H1 (cell line): ENCODE results near the gene UPK1B. TPM values are rescaled to one million over a fixed set of nuclear protein-coding genes. Genes with fewer than 3 reads are reported as not detected.

Experiments used
- CTCF ChIA-PET: fragments of 300-600 bp; sonication (Branson Sonifier 250); formaldehyde crosslinking; loops from one replicate; lab custom pipeline; 2021; ENCODE audit not compliant: partially characterized antibody; lab: Charles Lee
- POLR2A ChIA-PET: fragments of 300-600 bp; sonication (Branson Sonifier 250); formaldehyde crosslinking; loops from one replicate; lab custom pipeline; 2021; ENCODE audit warnings: inconsistent platforms; ENCODE audit not compliant: partially characterized antibody; lab: Charles Lee
- DNase-seq, 2 experiments: peaks; one replicate each; pipeline versions ENCODE4 v3.0.0 to v3.0.0-alpha.2; 2010 to 2022; ENCODE audit warnings: low spot score in 2 of 2, low read depth in 1 of 2, mixed read lengths in 1 of 2
- FAIRE-seq: peaks from 2 replicates; lab custom pipeline; 2011; peaks lifted over from hg19 to GRCh38; lab: Jason Lieb, UNC
- H2AFZ ChIP-seq: 2 replicates; pipeline ENCODE4 v1.8.1; 2012; ENCODE audit warnings: low read length, inconsistent platforms
- H2AK5ac ChIP-seq: 2 replicates; pipeline ENCODE4 v1.6.1; 2013; ENCODE audit warnings: low read depth, low read length
- H2BK120ac ChIP-seq: replicated peaks from 2 replicates; pipeline ENCODE3; 2013; ENCODE audit warnings: low read depth, low read length, inconsistent platforms
- H2BK12ac ChIP-seq: 2 replicates; pipeline ENCODE4 v1.6.1; 2013; ENCODE audit warnings: low read depth, low read length
- H2BK15ac ChIP-seq: 2 replicates; pipeline ENCODE4 v1.6.1; 2013; ENCODE audit warnings: low read length
- H2BK20ac ChIP-seq: 2 replicates; pipeline ENCODE4 v1.6.1; 2013; ENCODE audit warnings: low read length
- H2BK5ac ChIP-seq: 2 replicates; pipeline ENCODE4 v1.6.1; 2013; ENCODE audit warnings: low read depth, low read length
- H3K14ac ChIP-seq: 2 replicates; pipeline ENCODE4 v1.6.1; 2013; ENCODE audit warnings: inconsistent platforms; ENCODE audit not compliant: insufficient read length
- H3K18ac ChIP-seq: 2 replicates; pipeline ENCODE4 v1.6.1; 2013; ENCODE audit warnings: low read length; ENCODE audit errors: extremely low read depth
- H3K23ac ChIP-seq: 2 replicates; pipeline ENCODE4 v1.6.1; 2013; ENCODE audit warnings: inconsistent platforms; ENCODE audit not compliant: insufficient read length
- H3K23me2 ChIP-seq: 2 replicates; pipeline ENCODE4 v1.6.1; 2013; ENCODE audit warnings: low read depth, low read length
- H3K27ac ChIP-seq: 2 replicates; pipeline ENCODE4 v1.6.1; 2011; ENCODE audit warnings: low read depth, low read length, inconsistent platforms
- H3K27me3 ChIP-seq, 4 experiments: replicated peaks in 1 of 4; 1 replicate in 1 of 4; 2 replicates in 3 of 4; pipeline versions ENCODE4 v1.6.1 to v1.8.1; 2011 to 2013; ENCODE audit warnings: low read length in 3 of 4, mild to moderate bottlenecking in 3 of 4, inconsistent platforms in 2 of 4, mixed read lengths in 2 of 4, moderate library complexity in 1 of 4; ENCODE audit not compliant: control insufficient read depth in 3 of 4, insufficient read depth in 3 of 4; ENCODE audit errors: extremely low read depth in 1 of 4
- H3K36me3 ChIP-seq, 4 experiments: 2 replicates each; pipeline versions ENCODE4 v1.6.1 to v1.8.1; 2011 to 2013; ENCODE audit warnings: mild to moderate bottlenecking in 4 of 4, low read length in 3 of 4, moderate library complexity in 2 of 4, control low read depth in 1 of 4, inconsistent platforms in 1 of 4; ENCODE audit not compliant: insufficient read depth in 4 of 4, control insufficient read depth in 2 of 4
- H3K4ac ChIP-seq: replicated peaks from 2 replicates; pipeline ENCODE3; 2013; ENCODE audit warnings: low read length, low read depth, mixed read lengths, inconsistent platforms; ENCODE audit not compliant: insufficient read length
- H3K4me1 ChIP-seq, 4 experiments: replicated peaks in 1 of 4; 1 replicate in 1 of 4; 2 replicates in 3 of 4; pipeline versions ENCODE4 v1.6.1 to v1.8.1; 2011 to 2013; ENCODE audit warnings: low read length in 3 of 4, inconsistent platforms in 2 of 4, mixed read lengths in 1 of 4; ENCODE audit not compliant: insufficient read depth in 4 of 4, control insufficient read depth in 3 of 4
- H3K4me2 ChIP-seq, 2 experiments: 2 replicates each; pipeline versions ENCODE4 v1.6.1 to v1.8.1; 2011 to 2013; ENCODE audit warnings: low read depth in 2 of 2, low read length in 2 of 2, control low read depth in 1 of 2, inconsistent platforms in 1 of 2, mild to moderate bottlenecking in 1 of 2; ENCODE audit not compliant: insufficient read depth in 1 of 2
- H3K4me3 ChIP-seq, 4 experiments: fragments of 200-600, 300-600 bp in 1 of 4; sonication (generic), shearing (Covaris generic), sonication (Bioruptor Twin) in 1 of 4; 2 replicates each; pipeline versions ENCODE4 v1.5.1 to v1.8.1; 2011 to 2016; ENCODE audit warnings: low read length in 4 of 4, low read depth in 3 of 4, control low read depth in 2 of 4, inconsistent platforms in 2 of 4, mild to moderate bottlenecking in 2 of 4, mixed read lengths in 1 of 4, moderate library complexity in 1 of 4; ENCODE audit not compliant: insufficient read depth in 2 of 4; ENCODE audit errors: extremely low read depth in 1 of 4
- H3K56ac ChIP-seq: replicated peaks from 2 replicates; pipeline ENCODE3; 2013; ENCODE audit warnings: low read depth, mild to moderate bottlenecking, mixed read lengths, low read length, inconsistent platforms; ENCODE audit not compliant: insufficient read length
- H3K79me1 ChIP-seq: 2 replicates; pipeline ENCODE4 v1.6.1; 2013; ENCODE audit warnings: low read depth, low read length, control low read depth
- H3K79me2 ChIP-seq, 2 experiments: 2 replicates each; pipeline versions ENCODE4 v1.6.1 to v1.8.1; 2012 to 2013; ENCODE audit warnings: low read length in 2 of 2, mild to moderate bottlenecking in 2 of 2, inconsistent platforms in 1 of 2; ENCODE audit not compliant: insufficient read depth in 2 of 2, control insufficient read depth in 1 of 2
- H3K9ac ChIP-seq, 4 experiments: replicated peaks in 1 of 4; 1 replicate in 1 of 4; 2 replicates in 3 of 4; pipeline versions ENCODE4 v1.6.1 to v1.8.1; 2011 to 2013; ENCODE audit warnings: low read depth in 3 of 4, low read length in 3 of 4, control low read depth in 2 of 4, mild to moderate bottlenecking in 2 of 4, moderate library complexity in 2 of 4, inconsistent platforms in 1 of 4; ENCODE audit errors: extremely low read depth in 1 of 4
- H3K9me3 ChIP-seq, 2 experiments: 2 replicates each; pipeline versions ENCODE4 v1.6.1 to v1.8.1; 2012 to 2013; ENCODE audit warnings: mild to moderate bottlenecking in 2 of 2, moderate library complexity in 2 of 2, control low read depth in 1 of 2, inconsistent platforms in 1 of 2, low read depth in 1 of 2, low read length in 1 of 2, mixed read lengths in 1 of 2; ENCODE audit not compliant: insufficient read depth in 2 of 2
- H4K20me1 ChIP-seq, 2 experiments: replicated peaks in 1 of 2; 2 replicates each; pipeline versions ENCODE3 to v1.8.1; 2011 to 2013; ENCODE audit warnings: inconsistent platforms in 2 of 2, low read length in 2 of 2, mild to moderate bottlenecking in 1 of 2; ENCODE audit not compliant: insufficient read depth in 2 of 2, control insufficient read depth in 1 of 2
- H4K5ac ChIP-seq: 2 replicates; pipeline ENCODE4 v1.6.1; 2013; ENCODE audit warnings: low read length, low read depth, mixed read lengths, inconsistent platforms; ENCODE audit not compliant: insufficient read length
- H4K8ac ChIP-seq: 2 replicates; pipeline ENCODE4 v1.8.0; 2013; ENCODE audit warnings: mild to moderate bottlenecking, moderate library complexity, low read length, inconsistent platforms; ENCODE audit not compliant: insufficient read depth; ENCODE audit errors: extremely low read depth
- H4K91ac ChIP-seq: replicated peaks from 2 replicates; pipeline ENCODE3; 2013; ENCODE audit warnings: low read length, mixed read lengths, inconsistent platforms; ENCODE audit not compliant: insufficient read length
- CHD1 ChIP-seq: IDR thresholded peaks from 2 replicates; pipeline ENCODE4 v1.6.1; 2012; ENCODE audit warnings: low read depth, low read length, improper control_type of control experiment
- CHD2 ChIP-seq: IDR thresholded peaks from 2 replicates; pipeline ENCODE4 v1.6.1; 2012; ENCODE audit warnings: low read length, improper control_type of control experiment
- EGR1 ChIP-seq: IDR thresholded peaks from 2 replicates; pipeline ENCODE4 v1.6.1; 2011; ENCODE audit warnings: low read depth, low read length, borderline replicate concordance
- HDAC6 ChIP-seq: IDR thresholded peaks from one replicate; pipeline ENCODE4 v1.7.1; 2012; ENCODE audit warnings: low read depth, mild to moderate bottlenecking, inconsistent platforms, low read length, moderate library complexity
- NANOG ChIP-seq: IDR thresholded peaks from 2 replicates; pipeline ENCODE4 v1.6.1; 2011; ENCODE audit warnings: low read length, low read depth, mild to moderate bottlenecking, inconsistent platforms; ENCODE audit not compliant: insufficient read depth, poor library complexity, severe bottlenecking
- RNF2 ChIP-seq: fragments of 200-900, 300-1000 bp; sonication (generic); IDR thresholded peaks from 2 replicates; pipeline ENCODE4 v1.7.1; 2016; ENCODE audit warnings: borderline replicate concordance, low read depth, mild to moderate bottlenecking, antibody characterized with exemption, low read length; ENCODE audit not compliant: poor library complexity, severe bottlenecking; ENCODE audit errors: missing control alignments
- RXRA ChIP-seq: IDR thresholded peaks from 2 replicates; pipeline ENCODE4 v1.6.1; 2011; ENCODE audit warnings: low read depth, mild to moderate bottlenecking, low read length, moderate library complexity; ENCODE audit not compliant: insufficient read depth
- SIRT6 ChIP-seq: IDR thresholded peaks from one replicate; pipeline ENCODE4 v1.7.1; 2012; ENCODE audit warnings: low read length, inconsistent platforms
- SP1 ChIP-seq: IDR thresholded peaks from 2 replicates; pipeline ENCODE4 v1.6.1; 2011; ENCODE audit warnings: low read depth, low read length
- SP4 ChIP-seq: IDR thresholded peaks from 2 replicates; pipeline ENCODE4 v1.6.1; 2012; ENCODE audit warnings: low read length, inconsistent platforms
- SUZ12 ChIP-seq: fragments of 200-600 bp; sonication (generic); IDR thresholded peaks from 2 replicates; pipeline ENCODE4 v1.6.1; 2012; ENCODE audit warnings: mild to moderate bottlenecking, inconsistent platforms, low read length, moderate library complexity, mixed read lengths
- ZNF274 ChIP-seq: IDR thresholded peaks from 2 replicates; pipeline ENCODE4 v1.7.0; 2012; ENCODE audit warnings: low read length, borderline replicate concordance; ENCODE audit errors: extremely low read depth
- WGBS, 2 experiments: shearing (Covaris generic) in 1 of 2; methylation state at CpG; one replicate each; pipeline versions ENCODE4 v1.1.6 to v1.1.7; 2013 to 2015; ENCODE audit warnings: low lambda C conversion rate in 2 of 2, mixed read lengths in 2 of 2, inconsistent platforms in 1 of 2, low coverage in 1 of 2, missing lambda C conversion rate in 1 of 2; ENCODE audit not compliant: insufficient replicate concordance in 2 of 2, insufficient coverage in 1 of 2, insufficient read length in 1 of 2; ENCODE audit errors: extremely low coverage in 1 of 2, missing lambda C conversion rate in 1 of 2; 5-methylcytosine and 5-hydroxymethylcytosine counted together
- polyA plus RNA-seq, 7 experiments: library from polyadenylated mRNA; depleted of rRNA in 3 of 7; stranded (reverse) in 5 of 7; unstranded in 2 of 7; fragments of >200 nt in 5 of 7; fragments of 200-250 nt in 2 of 7; gene quantifications; 1 replicate in 5 of 7; 2 replicates in 1 of 7; 4 replicates in 1 of 7; pipeline versions ENCODE4 v1.2.1 to v1.2.3, GENCODE V29; 2011 to 2013; ENCODE audit warnings: missing spikeins in 2 of 7, mixed read lengths in 2 of 7
- total RNA-seq: library from RNA; stranded (reverse); fragmentation: NEBNext Ultra II Directional; extraction: Animal tissue kit (Norgen Biotek cat#: 25700); gene quantifications from 2 replicates; pipeline ENCODE4 v1.2.1, GENCODE V29; 2021
- TF ChIP-seq, protein P1 (sequence below): IDR thresholded peaks from 2 replicates; pipeline ENCODE4 v1.6.1; 2012; ENCODE audit warnings: low read length, inconsistent platforms

UPK1B gene
- total and polyA plus RNA-seq, 2 of the 8 experiments (the other 6 are each of a cell fraction or from before 2014, with no cell fraction given): 0.67 to 0.68 TPM

DNA sequence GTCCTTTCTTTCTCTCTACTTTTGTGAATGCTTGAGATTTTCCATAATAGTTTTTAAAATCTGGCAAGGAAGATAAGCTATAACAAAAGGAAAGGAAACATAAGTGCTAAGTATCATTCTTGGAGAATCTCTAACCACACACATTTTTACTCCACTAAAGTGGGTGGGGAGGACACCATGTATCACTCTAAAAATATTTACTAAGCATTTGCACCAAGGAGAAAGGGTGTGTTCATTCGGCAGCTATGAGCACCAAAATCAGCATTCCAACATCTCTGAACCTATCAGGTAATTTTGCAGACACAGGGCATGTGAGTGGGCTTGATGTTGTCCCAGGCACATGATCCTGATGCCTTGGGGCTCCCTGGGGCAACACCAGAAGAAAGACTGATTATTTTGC is 61.8 kb downstream of the UPK1B start:
- Histone ChIP-seq H3K56ac (no peak overlapping the region), H3K4me2 (no peak overlapping the region)
- TF ChIP-seq SP4 (no peak), CHD1 (no peak), RXRA (no peak), ZNF274 (no peak), EGR1 (no peak), SP1 (no peak), CHD2 (no peak), SUZ12 (no peak), RNF2 (no peak), SIRT6 (no peak), HDAC6 (no peak), NANOG (no peak)
- TF ChIP-seq, protein P1, sequence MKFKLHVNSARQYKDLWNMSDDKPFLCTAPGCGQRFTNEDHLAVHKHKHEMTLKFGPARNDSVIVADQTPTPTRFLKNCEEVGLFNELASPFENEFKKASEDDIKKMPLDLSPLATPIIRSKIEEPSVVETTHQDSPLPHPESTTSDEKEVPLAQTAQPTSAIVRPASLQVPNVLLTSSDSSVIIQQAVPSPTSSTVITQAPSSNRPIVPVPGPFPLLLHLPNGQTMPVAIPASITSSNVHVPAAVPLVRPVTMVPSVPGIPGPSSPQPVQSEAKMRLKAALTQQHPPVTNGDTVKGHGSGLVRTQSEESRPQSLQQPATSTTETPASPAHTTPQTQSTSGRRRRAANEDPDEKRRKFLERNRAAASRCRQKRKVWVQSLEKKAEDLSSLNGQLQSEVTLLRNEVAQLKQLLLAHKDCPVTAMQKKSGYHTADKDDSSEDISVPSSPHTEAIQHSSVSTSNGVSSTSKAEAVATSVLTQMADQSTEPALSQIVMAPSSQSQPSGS: no peak

More for the DNA sequence above, 61.8 kb downstream of the UPK1B start:
- Histone ChIP-seq H3K23ac (no peak overlapping the region), H2BK5ac (no peak overlapping the region), H3K4me3 (no peak overlapping the region), H3K9ac (no peak overlapping the region), H2BK120ac (no peak overlapping the region), H4K8ac (no peak overlapping the region), H3K27me3 (no peaks in the 10 kb centered on the region), H2AFZ (no peak overlapping the region), H3K14ac (no peak overlapping the region), H4K91ac (no peak overlapping the region), H2BK15ac (no peak overlapping the region), H4K5ac (no peak overlapping the region), H3K79me1 (peaks cover 6% of the 10 kb centered on the region; the same call in 1 of the 2 replicates), H3K4ac (no peak overlapping the region), H2AK5ac (no peak overlapping the region), H2BK20ac (no peak overlapping the region), H3K79me2 (peaks cover 4 to 68% of the 10 kb centered on the region in 2 experiments; a peak in 3 of 4 replicates), H3K4me1 (0 out of 7 replicates have a peak, but pooled peaks cover 0 to 1% (median 0%) of the 10 kb centered on the region in 4 experiments), H3K27ac (no peak overlapping the region), H3K9me3 (no peaks in the 10 kb centered on the region), H2BK12ac (no peak overlapping the region), H3K36me3 (peaks cover 15 to 71% (median 37%) of the 10 kb centered on the region in 4 experiments), H3K18ac (no peak overlapping the region), H3K23me2 (peaks cover 3% of the 10 kb centered on the region; the same call in 1 of the 2 replicates), H4K20me1 (peaks cover 0 to 5% of the 10 kb centered on the region in 2 experiments)
- WGBS, 2 experiments: 92% methylated on average over 1 of the region's 1 CpG; no CpG with 5 or more reads in 1 of the 2 experiments
- POLR2A ChIA-PET: no interaction called here
- CTCF ChIA-PET: interaction anchor here (0.6 to 1.2 kb wide), 2 partner anchors 11 to 155 kb away, joined by 3 to 4 read pairs; no protein-coding TSS in a partner anchor
- no peak for FAIRE-seq
- no peak for DNase-seq
